Activated naive CD4-positive, alpha-beta T cell treated with anti-CD3 and anti-CD28 coated beads, Interleukin-2, amount 50 U/mL, for 24 hours (primary cell): Measurements from ENCODE around the gene TRUB2.
"Not testable (repeated sequence)": the region's sequence is repeated elsewhere in the genome, so short reads cannot be mapped to it uniquely, and the experiment has no call there.

ENCODE experiments used
- H3K27ac Mint-ChIP-seq: one replicate; pipeline ENCODE4 v1.8.0; 2021; ENCODE audit warnings: mild to moderate bottlenecking, mixed read lengths
- H3K27me3 Mint-ChIP-seq: one replicate; pipeline ENCODE4 v1.8.0; 2021; ENCODE audit warnings: mixed read lengths
- H3K36me3 Mint-ChIP-seq: one replicate; pipeline ENCODE4 v1.8.0; 2021; ENCODE audit warnings: mixed read lengths
- H3K4me1 Mint-ChIP-seq: one replicate; pipeline ENCODE4 v1.8.0; 2021; ENCODE audit warnings: mixed read lengths
- H3K4me3 Mint-ChIP-seq: one replicate; pipeline ENCODE4 v1.8.0; 2021; ENCODE audit warnings: mild to moderate bottlenecking, mixed read lengths
- H3K9me3 Mint-ChIP-seq: one replicate; pipeline ENCODE4 v1.8.0; 2021; ENCODE audit warnings: mixed read lengths

Gene TRUB2

GRCh38 chr9:128293091-128293490 lies 29.2 kb downstream of the TRUB2 start:
- H3K9me3 Mint-ChIP-seq: no peaks in the 10 kb centered on the region
- H3K27me3 Mint-ChIP-seq: no peaks in the 10 kb centered on the region
- no peaks in the 10 kb centered on the region for H3K36me3 Mint-ChIP-seq

GRCh38 chr9:128292009-128292408 lies 30.2 kb downstream of the TRUB2 start:
- Mint-ChIP-seq H3K27ac (no peak overlapping the region), H3K9me3 (no peaks in the 10 kb centered on the region), H3K4me3 (no peak overlapping the region), H3K4me1 (no peaks in the 10 kb centered on the region), H3K27me3 (no peaks in the 10 kb centered on the region), H3K36me3 (no peaks in the 10 kb centered on the region)

More at GRCh38 chr9:128293091-128293490, 29.2 kb downstream of the TRUB2 start:
- H3K27ac Mint-ChIP-seq: no peak overlapping the region
- H3K4me1 Mint-ChIP-seq: no peaks in the 10 kb centered on the region
- no peak overlapping the region for H3K4me3 Mint-ChIP-seq

GRCh38 chr9:128288273-128289004 lies 33.8 kb downstream of the TRUB2 start:
- no peaks in the 10 kb centered on the region for H3K27me3 Mint-ChIP-seq
- H3K4me1 Mint-ChIP-seq: no peaks in the 10 kb centered on the region
- no peaks in the 10 kb centered on the region for H3K9me3 Mint-ChIP-seq
- H3K27ac Mint-ChIP-seq: no peak overlapping the region
- H3K4me3 Mint-ChIP-seq: no peak overlapping the region
- peaks cover 5% of the 10 kb centered on the region for H3K36me3 Mint-ChIP-seq

DNA sequence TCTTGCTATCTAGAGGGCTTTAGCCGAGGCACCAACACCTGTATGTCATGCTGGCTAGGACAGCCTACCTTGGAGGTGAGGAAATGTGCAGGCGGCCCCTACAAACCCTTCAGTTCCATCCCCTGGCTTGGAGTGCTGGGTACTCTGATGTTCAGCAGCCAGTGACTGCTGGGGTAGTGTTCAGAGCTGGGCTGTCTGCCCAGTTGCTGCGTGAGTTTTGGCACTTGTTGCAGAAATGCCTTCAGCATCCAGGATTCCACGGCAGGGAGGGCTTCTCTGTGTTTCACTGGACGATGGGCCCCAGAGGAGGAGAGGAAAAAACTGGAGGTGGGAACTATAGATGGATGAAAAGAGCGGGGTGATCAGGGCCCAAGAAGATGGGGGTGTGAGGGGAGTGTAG lies 35.8 kb downstream of the TRUB2 start:
- Mint-ChIP-seq H3K27ac (no peak overlapping the region), H3K27me3 (no peaks in the 10 kb centered on the region), H3K4me3 (no peak overlapping the region), H3K4me1 (no peaks in the 10 kb centered on the region), H3K9me3 (no peaks in the 10 kb centered on the region), H3K36me3 (peaks cover 5% of the 10 kb centered on the region)

DNA sequence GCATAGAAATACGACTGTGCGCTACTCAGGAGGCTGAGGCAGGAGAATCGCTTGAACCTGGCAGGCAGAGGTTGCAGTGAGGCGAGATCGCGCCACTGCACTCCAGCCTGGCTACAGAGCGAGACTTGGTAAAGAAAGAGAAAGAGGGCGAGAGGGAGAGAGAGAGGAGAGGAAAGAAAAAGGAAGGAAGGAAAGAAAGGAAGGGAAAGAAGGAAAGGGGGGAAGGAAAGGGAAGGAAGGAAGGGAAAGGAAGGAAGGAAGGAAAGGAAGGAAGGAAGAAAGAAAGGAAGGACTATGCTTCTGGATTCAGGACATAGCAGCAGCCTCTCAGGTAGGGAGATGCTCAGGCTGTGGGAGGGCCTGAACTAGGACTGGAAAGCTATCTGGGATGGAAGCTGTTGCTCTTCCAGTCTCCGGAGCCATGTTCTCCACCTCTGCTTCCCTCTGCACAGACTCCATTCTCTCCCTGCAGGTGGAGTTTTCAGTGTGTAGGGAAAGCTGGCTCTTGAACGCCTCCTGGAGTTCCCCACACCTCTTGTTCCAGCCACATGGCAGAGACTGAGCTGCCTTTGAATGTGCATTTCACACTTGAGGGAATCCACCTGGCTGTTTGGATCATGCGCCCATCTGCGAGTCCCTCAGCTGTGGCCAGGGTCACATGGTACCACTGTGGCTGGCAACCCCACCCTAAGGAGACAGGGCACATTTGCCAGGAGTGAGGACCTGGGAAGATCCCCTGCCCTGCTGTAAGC lies 37.0 kb downstream of the TRUB2 start:
- H3K4me3 Mint-ChIP-seq: no peak overlapping the region
- H3K27me3 Mint-ChIP-seq: no peaks in the 10 kb centered on the region
- no peaks in the 10 kb centered on the region for H3K9me3 Mint-ChIP-seq
- peaks cover under 1% of the 10 kb centered on the region for H3K4me1 Mint-ChIP-seq
- no peak overlapping the region for H3K27ac Mint-ChIP-seq
- peaks cover 7% of the 10 kb centered on the region for H3K36me3 Mint-ChIP-seq

GRCh38 chr9:128282500-128282899 lies 39.7 kb downstream of the TRUB2 start:
- no peaks in the 10 kb centered on the region for H3K9me3 Mint-ChIP-seq
- no peak overlapping the region for H3K4me3 Mint-ChIP-seq
- no peaks in the 10 kb centered on the region for H3K27me3 Mint-ChIP-seq
- no peak overlapping the region for H3K27ac Mint-ChIP-seq
- H3K36me3 Mint-ChIP-seq: peaks cover 7% of the 10 kb centered on the region
- H3K4me1 Mint-ChIP-seq: peaks cover 8% of the 10 kb centered on the region

DNA sequence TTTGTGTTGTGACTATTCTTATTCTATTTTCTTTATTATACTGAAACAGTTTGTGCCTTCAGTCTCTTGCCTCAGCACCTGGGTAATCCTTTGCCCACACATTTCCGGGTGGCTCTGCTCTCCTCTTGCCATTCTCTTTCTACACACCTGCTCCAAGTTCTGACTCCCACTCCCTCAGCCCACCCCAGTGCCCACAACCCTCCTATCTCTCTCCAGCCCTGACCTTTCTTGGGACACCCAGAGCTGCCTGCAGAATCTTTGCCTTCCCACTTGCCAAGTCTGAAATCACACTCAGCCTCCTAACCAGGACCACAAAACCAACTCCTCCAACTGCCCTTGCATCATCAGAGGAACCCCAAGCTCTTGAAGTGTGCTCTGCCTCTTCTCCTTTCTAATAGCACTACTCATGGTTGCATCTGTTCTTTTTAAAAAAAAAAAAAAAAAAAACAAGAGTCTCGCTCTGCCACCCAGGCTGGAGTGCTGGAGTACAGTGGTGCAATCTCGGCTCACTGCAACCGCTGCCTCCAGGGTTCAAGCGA lies 42.1 kb downstream of the TRUB2 start:
- Mint-ChIP-seq H3K9me3 (no peaks in the 10 kb centered on the region), H3K36me3 (peaks cover 4% of the 10 kb centered on the region), H3K4me1 (peaks cover 21% of the 10 kb centered on the region), H3K27me3 (no peaks in the 10 kb centered on the region), H3K27ac (no peak overlapping the region), H3K4me3 (no peak overlapping the region)

DNA sequence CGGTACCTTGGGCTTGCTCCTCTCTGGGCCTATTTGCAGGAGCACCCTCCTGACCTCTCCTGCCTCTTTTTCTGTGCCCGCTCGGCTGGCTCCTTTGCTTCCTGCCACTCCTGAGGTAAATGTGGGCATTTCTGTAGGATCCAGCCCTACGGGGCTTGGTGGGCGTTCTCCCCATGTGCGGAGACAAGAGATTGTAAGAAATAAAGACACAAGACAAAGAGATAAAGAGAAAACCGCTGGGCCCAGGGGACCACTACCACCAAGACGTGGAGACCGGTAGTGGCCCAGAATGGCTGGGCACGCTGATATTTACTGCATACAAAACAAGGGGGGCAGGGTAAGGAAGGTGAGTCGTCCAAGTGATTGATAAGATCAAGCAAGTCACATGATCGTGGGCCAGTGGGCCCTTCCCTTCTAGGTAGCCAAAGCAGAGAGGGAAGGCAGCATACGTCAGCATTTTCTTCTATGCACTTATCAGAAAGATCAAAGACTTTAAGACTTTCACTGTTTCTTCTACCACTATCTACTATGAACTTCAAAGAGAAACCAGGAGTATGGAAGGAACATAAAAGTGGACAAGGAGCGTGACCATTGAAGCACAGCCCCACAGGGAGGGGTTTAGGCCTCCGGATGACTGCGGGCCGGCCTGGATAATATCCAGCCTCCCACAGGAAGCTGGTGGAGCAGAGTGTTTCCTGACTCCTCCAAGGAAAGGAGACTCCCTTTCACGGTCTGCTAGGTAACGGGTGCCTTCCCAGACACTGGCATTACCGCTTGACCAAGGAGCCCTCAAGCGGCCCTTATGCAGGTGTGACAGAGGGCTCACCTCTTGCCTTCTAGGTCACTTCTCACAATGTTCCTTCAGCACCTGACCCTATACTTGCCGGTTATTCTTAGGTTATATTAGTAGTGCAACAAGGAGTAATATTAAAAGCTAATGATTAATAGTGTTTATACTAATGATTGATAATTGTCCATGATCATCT lies 42.9 kb downstream of the TRUB2 start:
- H3K27ac Mint-ChIP-seq, H3K4me3 Mint-ChIP-seq, H3K36me3 Mint-ChIP-seq, H3K9me3 Mint-ChIP-seq, H3K27me3 Mint-ChIP-seq: not testable (repeated sequence)
- H3K4me1 Mint-ChIP-seq: peaks cover 27% of the 10 kb centered on the region

GRCh38 chr9:128276574-128277270 lies 45.5 kb downstream of the TRUB2 start:
- peaks cover 4% of the 10 kb centered on the region for H3K36me3 Mint-ChIP-seq
- H3K4me3 Mint-ChIP-seq: peak overlapping the region; percentile 95
- H3K4me1 Mint-ChIP-seq: peaks cover 37% of the 10 kb centered on the region
- H3K27me3 Mint-ChIP-seq: no peaks in the 10 kb centered on the region
- no peaks in the 10 kb centered on the region for H3K9me3 Mint-ChIP-seq
- peak overlapping the region; percentile 94 for H3K27ac Mint-ChIP-seq

GRCh38 chr9:128276008-128276573 lies 46.2 kb downstream of the TRUB2 start, which contains the start of gene SWI5:
Gene SWI5, plus strand, starts transcription at chr9:128276276.
- no peaks in the 10 kb centered on the region for H3K9me3 Mint-ChIP-seq
- peak within 1 kb of the TSS; percentile 95 for H3K4me3 Mint-ChIP-seq
- H3K27me3 Mint-ChIP-seq: no peaks in the 10 kb centered on the region
- peaks cover 6% of the 10 kb centered on the region for H3K36me3 Mint-ChIP-seq
- peaks cover 37% of the 10 kb centered on the region for H3K4me1 Mint-ChIP-seq
- peak within 1 kb of the TSS; percentile 94 for H3K27ac Mint-ChIP-seq

GRCh38 chr9:128275198-128276007 lies 46.8 kb downstream of the TRUB2 start, which contains the start of gene GOLGA2:
Gene GOLGA2, minus strand, starts transcription at chr9:128276007. Its CDS starts 31 bp downstream, at chr9:128275976.
- Mint-ChIP-seq H3K9me3 (no peaks in the 10 kb centered on the region), H3K27ac (peak within 1 kb of the TSS; percentile 94), H3K36me3 (peaks cover 6% of the 10 kb centered on the region), H3K27me3 (no peaks in the 10 kb centered on the region), H3K4me3 (peak within 1 kb of the TSS; percentile 95), H3K4me1 (peaks cover 37% of the 10 kb centered on the region)

DNA sequence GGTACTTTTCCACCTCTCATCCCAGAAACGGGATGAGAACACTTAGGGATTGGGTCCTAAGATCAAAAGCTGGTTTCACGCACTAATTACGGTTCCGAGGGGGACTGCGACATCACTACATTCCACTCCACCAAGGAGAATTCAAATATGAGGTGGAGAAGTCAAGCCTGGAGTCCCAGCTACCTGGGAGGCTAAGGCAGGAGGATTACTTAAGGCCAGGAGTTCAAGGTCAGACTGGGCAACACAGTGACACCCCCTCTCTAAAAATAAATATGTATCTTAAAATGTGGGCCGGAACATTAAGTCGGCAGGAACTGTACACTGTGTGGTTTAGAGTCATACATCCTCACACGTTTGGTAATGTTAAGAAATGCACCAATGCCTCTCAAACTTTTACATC lies 48.0 kb downstream of the TRUB2 start:
- H3K36me3 Mint-ChIP-seq: peaks cover 6% of the 10 kb centered on the region
- peaks cover 32% of the 10 kb centered on the region for H3K4me1 Mint-ChIP-seq
- H3K27me3 Mint-ChIP-seq: no peaks in the 10 kb centered on the region
- H3K9me3 Mint-ChIP-seq: no peaks in the 10 kb centered on the region
- H3K27ac Mint-ChIP-seq: no peak overlapping the region
- H3K4me3 Mint-ChIP-seq: peak overlapping the region; percentile 95

- no peak overlapping the region for H3K4me3 Mint-ChIP-seq
Measured at GRCh38 chr9:128271512-128271911, 50.7 kb downstream of the TRUB2 start.

DNA sequence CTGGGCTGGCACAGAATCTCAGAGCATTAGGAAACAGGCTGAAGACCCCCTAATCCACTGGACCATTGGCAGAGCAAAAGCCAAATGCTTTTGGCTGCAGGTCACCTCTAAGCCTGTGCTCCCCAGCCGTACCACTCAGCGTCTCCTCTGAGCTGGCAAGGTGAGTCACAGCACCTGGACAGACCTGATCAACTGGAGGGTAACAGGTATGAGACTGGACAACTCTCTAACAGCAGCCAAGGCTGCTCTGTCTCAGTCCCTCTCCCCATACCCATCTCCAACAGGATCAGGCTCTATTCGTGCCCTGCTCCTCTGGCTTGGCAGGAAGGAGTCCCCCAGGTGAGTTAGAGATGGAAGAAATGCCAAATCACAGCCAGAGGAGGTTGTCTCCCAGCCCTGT lies 51.1 kb downstream of the TRUB2 start:
- H3K9me3 Mint-ChIP-seq: no peaks in the 10 kb centered on the region
- peaks cover 7% of the 10 kb centered on the region for H3K36me3 Mint-ChIP-seq
- H3K4me1 Mint-ChIP-seq: peaks cover 17% of the 10 kb centered on the region
- no peaks in the 10 kb centered on the region for H3K27me3 Mint-ChIP-seq
- H3K4me3 Mint-ChIP-seq: no peak overlapping the region
- no peak overlapping the region for H3K27ac Mint-ChIP-seq

More at GRCh38 chr9:128271512-128271911, 50.7 kb downstream of the TRUB2 start:
- Mint-ChIP-seq H3K27me3 (no peaks in the 10 kb centered on the region), H3K9me3 (no peaks in the 10 kb centered on the region), H3K4me1 (peaks cover 20% of the 10 kb centered on the region), H3K27ac (no peak overlapping the region), H3K36me3 (peaks cover 7% of the 10 kb centered on the region)
